ENCODE measurements around the gene ELMOD1.

GRCh38 chr11:107625685-107625989 is 34.7 kb downstream of the ELMOD1 start:
- no peak for TF ChIP-seq CTCF (conservative IDR thresholded peaks at IDR 0.05; ENCODE audit: low read depth, low read length)
- no peak for TF ChIP-seq POLR2A (IDR thresholded peaks at IDR 0.05; ENCODE audit: low read depth, low read length)
- TF ChIP-seq MAFK (IDR thresholded peaks at IDR 0.05; ENCODE audit: low read depth, low read length): no peak
- TF ChIP-seq SMC3 (IDR thresholded peaks at IDR 0.05; ENCODE audit: low read depth, low read length): no peak
- no peak for TF ChIP-seq MXI1 (IDR thresholded peaks at IDR 0.05; ENCODE audit: borderline replicate concordance, low read depth, low read length)
- no peak for TF ChIP-seq ELK1 (IDR thresholded peaks at IDR 0.05; ENCODE audit: borderline replicate concordance, low read depth, low read length)
- no peak for TF ChIP-seq BHLHE40 (IDR thresholded peaks at IDR 0.05; ENCODE audit: low read depth, low read length)
- TF ChIP-seq RAD21 (IDR thresholded peaks at IDR 0.05; ENCODE audit: low read length): no peak
- no peak for TF ChIP-seq RCOR1 (IDR thresholded peaks at IDR 0.05; ENCODE audit: insufficient replicate concordance, low read length)
- no peak for TF ChIP-seq USF2 (IDR thresholded peaks at IDR 0.05; ENCODE audit: low read depth, low read length)
- no peak for TF ChIP-seq CEBPB (IDR thresholded peaks at IDR 0.05; ENCODE audit: low read depth, low read length)
